ENCODE data around the gene CABP7.

DNA sequence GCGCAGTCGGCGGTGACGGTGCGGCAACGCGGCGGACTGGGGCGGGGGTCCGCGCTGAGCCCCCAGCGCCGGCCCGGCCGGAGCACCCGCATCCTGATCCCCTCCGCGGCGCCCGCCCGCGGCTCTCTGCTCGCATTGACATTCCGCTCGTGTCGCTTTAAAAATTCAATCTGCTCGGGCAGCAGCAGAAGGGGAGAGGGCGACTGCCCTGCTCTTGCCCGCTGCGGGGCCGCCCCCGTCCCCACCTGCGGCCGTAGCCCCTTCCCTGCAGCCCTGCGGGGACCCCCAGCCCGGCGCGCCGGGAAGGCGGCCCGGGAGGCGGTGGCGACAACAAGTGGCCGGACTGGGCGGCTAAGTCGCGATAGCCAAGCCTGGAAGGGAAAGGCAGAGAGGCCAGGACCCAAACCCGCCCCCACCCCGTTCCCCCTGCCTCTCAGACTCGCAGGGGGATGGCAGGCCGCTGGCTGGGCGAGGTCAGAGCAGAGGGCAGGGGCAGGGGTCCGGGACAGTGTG, 1.1 kb downstream of the CABP7 start:
- TF ChIP-seq, protein P1, sequence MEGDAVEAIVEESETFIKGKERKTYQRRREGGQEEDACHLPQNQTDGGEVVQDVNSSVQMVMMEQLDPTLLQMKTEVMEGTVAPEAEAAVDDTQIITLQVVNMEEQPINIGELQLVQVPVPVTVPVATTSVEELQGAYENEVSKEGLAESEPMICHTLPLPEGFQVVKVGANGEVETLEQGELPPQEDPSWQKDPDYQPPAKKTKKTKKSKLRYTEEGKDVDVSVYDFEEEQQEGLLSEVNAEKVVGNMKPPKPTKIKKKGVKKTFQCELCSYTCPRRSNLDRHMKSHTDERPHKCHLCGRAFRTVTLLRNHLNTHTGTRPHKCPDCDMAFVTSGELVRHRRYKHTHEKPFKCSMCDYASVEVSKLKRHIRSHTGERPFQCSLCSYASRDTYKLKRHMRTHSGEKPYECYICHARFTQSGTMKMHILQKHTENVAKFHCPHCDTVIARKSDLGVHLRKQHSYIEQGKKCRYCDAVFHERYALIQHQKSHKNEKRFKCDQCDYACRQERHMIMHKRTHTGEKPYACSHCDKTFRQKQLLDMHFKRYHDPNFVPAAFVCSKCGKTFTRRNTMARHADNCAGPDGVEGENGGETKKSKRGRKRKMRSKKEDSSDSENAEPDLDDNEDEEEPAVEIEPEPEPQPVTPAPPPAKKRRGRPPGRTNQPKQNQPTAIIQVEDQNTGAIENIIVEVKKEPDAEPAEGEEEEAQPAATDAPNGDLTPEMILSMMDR (IDR thresholded peaks at IDR 0.05; ENCODE audit: low read length): no peak
- TF ChIP-seq EZH2 (IDR thresholded peaks at IDR 0.05; ENCODE audit: borderline replicate concordance, low read length): no peak
